OCI-LY1 (cell line): ENCODE measurements around the gene ZBTB7C.

ENCODE experiments used
- EZH2 ChIP-seq: fragments of 200-600 bp; sonication (generic), shearing (Covaris generic); IDR thresholded peaks from 2 replicates; pipeline ENCODE4 v1.8.0; 2017; ENCODE audit warnings: borderline replicate concordance, mixed run types, mild to moderate bottlenecking, antibody characterized with exemption, low read length, moderate library complexity, mixed read lengths
- TF ChIP-seq, protein P1 (sequence below): fragments of 200-600 bp; sonication (generic), shearing (Covaris generic); IDR thresholded peaks from 2 replicates; pipeline ENCODE4 v1.5.1; 2017; ENCODE audit warnings: mild to moderate bottlenecking, antibody characterized with exemption, low read length, moderate library complexity, mixed read lengths

DNA sequence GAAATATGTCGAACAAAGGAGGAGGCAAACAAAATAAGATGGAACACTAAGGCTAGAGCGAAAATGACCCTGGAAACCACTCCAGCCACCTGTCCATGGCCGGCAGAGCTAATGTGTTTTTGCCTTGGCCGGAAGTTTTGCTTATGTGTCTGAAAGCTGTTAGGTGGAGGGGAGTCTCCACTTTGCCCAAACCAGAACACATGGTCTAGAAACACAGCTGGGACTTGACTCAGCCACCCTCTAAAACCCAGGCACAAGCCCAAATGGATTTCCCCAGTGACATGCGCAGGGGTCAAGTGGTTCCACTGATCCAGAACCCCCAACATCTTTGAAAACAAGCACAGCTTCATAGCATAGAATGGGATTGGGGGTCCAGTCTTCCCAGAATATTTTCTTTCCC, 159.3 kb downstream of the ZBTB7C start:
- TF ChIP-seq, protein P1, sequence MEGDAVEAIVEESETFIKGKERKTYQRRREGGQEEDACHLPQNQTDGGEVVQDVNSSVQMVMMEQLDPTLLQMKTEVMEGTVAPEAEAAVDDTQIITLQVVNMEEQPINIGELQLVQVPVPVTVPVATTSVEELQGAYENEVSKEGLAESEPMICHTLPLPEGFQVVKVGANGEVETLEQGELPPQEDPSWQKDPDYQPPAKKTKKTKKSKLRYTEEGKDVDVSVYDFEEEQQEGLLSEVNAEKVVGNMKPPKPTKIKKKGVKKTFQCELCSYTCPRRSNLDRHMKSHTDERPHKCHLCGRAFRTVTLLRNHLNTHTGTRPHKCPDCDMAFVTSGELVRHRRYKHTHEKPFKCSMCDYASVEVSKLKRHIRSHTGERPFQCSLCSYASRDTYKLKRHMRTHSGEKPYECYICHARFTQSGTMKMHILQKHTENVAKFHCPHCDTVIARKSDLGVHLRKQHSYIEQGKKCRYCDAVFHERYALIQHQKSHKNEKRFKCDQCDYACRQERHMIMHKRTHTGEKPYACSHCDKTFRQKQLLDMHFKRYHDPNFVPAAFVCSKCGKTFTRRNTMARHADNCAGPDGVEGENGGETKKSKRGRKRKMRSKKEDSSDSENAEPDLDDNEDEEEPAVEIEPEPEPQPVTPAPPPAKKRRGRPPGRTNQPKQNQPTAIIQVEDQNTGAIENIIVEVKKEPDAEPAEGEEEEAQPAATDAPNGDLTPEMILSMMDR, result no peak
- no peak for TF ChIP-seq EZH2
